ENCODE measurements around the gene JAKMIP2.

DNA sequence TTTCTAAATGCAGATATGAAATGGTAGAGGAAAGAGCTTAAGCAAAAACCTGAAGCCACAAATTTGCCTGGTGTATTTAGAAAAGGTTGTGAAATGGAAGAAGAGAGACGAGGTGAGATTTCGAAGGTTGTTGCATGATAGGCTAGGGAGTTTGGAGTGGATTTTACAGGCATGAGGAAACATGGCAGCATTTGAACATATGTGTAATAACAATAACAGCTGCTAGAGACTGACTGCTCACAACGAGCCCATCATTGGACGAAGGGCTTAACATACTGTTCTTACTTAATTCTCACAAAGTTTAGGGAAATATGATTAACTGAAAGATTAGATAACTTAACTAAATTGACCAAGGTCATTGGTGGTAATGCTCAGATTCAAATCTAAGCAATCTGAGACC, 108.1 kb downstream of the JAKMIP2 start:
- TF ChIP-seq, protein P1, sequence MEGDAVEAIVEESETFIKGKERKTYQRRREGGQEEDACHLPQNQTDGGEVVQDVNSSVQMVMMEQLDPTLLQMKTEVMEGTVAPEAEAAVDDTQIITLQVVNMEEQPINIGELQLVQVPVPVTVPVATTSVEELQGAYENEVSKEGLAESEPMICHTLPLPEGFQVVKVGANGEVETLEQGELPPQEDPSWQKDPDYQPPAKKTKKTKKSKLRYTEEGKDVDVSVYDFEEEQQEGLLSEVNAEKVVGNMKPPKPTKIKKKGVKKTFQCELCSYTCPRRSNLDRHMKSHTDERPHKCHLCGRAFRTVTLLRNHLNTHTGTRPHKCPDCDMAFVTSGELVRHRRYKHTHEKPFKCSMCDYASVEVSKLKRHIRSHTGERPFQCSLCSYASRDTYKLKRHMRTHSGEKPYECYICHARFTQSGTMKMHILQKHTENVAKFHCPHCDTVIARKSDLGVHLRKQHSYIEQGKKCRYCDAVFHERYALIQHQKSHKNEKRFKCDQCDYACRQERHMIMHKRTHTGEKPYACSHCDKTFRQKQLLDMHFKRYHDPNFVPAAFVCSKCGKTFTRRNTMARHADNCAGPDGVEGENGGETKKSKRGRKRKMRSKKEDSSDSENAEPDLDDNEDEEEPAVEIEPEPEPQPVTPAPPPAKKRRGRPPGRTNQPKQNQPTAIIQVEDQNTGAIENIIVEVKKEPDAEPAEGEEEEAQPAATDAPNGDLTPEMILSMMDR (IDR thresholded peaks at IDR 0.05) = no peak
- TF ChIP-seq POLR2A (IDR thresholded peaks at IDR 0.05) = no peak

All from heart left ventricle (tissue), 13 donors.